Measurements from ENCODE around the gene ROBO4. TPM values are rescaled to one million over a fixed set of nuclear protein-coding genes. Genes with fewer than 3 reads are reported as not detected.

ROBO4 gene
- total RNA-seq, 3 donors from 2014 or later = 4.8 to 8.4 (median 7.9) TPM

DNA sequence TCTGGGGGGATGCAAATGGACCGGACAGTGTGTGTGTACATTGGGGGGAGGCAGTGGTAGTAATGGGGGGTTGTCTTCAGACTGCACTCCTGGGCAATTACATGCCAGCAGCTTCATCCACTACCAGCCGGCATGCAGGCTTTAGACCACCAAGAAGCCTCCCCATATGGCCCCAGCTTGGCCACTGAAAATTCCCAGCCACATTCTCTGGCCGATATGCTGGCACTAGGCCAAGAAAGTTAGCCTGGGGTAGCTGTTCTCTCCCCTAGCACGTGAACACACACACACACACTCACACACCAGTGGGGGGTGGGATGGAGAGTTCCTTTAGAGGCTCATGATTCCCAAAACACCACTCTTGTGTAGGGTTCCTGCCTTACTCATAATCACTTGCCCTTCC is 36.0 kb downstream of the ROBO4 start:
- TF ChIP-seq, protein P1, sequence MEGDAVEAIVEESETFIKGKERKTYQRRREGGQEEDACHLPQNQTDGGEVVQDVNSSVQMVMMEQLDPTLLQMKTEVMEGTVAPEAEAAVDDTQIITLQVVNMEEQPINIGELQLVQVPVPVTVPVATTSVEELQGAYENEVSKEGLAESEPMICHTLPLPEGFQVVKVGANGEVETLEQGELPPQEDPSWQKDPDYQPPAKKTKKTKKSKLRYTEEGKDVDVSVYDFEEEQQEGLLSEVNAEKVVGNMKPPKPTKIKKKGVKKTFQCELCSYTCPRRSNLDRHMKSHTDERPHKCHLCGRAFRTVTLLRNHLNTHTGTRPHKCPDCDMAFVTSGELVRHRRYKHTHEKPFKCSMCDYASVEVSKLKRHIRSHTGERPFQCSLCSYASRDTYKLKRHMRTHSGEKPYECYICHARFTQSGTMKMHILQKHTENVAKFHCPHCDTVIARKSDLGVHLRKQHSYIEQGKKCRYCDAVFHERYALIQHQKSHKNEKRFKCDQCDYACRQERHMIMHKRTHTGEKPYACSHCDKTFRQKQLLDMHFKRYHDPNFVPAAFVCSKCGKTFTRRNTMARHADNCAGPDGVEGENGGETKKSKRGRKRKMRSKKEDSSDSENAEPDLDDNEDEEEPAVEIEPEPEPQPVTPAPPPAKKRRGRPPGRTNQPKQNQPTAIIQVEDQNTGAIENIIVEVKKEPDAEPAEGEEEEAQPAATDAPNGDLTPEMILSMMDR (IDR thresholded peaks at IDR 0.05) = no peak
- no peaks in the 10 kb centered on the region for H3K36me3 ChIP-seq (ENCODE audit: low read depth)
- H3K9me3 ChIP-seq = no peaks in the 10 kb centered on the region
- ATAC-seq = no peak
- intact Hi-C loops (cut with DNase I, micrococcal nuclease) = no loop called here
- peaks cover 17% of the 10 kb centered on the region for H3K4me1 ChIP-seq (ENCODE audit: low read depth)
- H3K4me3 ChIP-seq = no peak overlapping the region
- no peak for DNase-seq

DNA sequence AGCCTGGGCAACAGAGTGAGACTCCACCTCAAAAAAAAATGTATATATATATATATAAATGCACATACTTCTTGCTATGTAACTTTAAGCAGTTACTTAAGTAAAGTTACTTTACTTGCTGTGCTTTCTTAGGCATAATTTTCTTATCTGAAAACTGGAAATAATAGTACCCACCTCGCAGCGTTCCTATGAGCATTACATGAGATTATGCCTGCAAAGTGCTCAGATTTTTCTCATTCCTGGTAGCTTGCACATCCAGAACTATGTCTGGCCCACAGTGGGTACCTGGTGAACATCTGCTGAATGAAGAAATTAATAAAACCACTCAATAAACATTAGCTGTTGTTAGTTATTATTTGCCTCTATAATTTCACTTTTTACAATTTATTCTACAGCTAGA is 38.5 kb downstream of the ROBO4 start:
- no peak overlapping the region for H3K4me3 ChIP-seq
- ATAC-seq (no peak), DNase-seq (no peak)
- no peaks in the 10 kb centered on the region for H3K36me3 ChIP-seq (ENCODE audit: low read depth)
- TF ChIP-seq, protein P1 (IDR thresholded peaks at IDR 0.05) = no peak
- intact Hi-C loops (cut with DNase I, micrococcal nuclease) = no loop called here
- peaks cover 5% of the 10 kb centered on the region for H3K4me1 ChIP-seq (ENCODE audit: low read depth)
- no peaks in the 10 kb centered on the region for H3K9me3 ChIP-seq

DNA sequence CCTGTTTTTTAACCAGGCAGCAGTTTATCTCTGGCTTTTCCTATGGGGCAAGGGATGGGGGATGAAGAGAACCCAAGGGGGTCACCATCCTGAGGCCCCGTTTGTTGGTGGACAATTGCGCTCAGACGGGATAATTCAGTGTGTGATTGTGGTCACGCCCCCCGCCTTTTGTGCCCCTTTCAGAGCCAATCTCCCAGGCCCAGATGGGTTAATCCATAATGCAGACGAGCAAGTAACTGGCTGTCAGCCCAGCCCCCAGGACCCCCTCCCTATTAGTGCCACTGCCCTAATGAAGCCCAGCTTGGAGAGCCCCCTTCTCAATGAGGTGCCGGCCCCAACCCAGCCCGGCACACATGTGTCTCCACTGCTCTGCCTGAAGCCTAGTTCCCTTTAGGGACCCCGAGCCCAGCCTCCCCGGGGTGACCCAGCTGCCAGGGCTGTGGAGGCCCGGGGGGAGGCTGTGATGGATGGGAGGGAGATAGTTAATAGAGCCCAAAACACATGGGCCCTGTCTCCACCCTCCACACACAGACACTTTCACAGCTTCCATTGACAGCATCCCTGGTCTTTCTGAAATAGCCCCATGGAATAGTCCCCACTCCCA is 51.5 kb downstream of the ROBO4 start:
- Histone ChIP-seq H3K4me3 (no peak overlapping the region), H3K4me1 (ENCODE audit: low read depth) (peaks cover 5% of the 10 kb centered on the region), H3K36me3 (ENCODE audit: low read depth) (no peaks in the 10 kb centered on the region), H3K9me3 (no peaks in the 10 kb centered on the region)
- intact Hi-C loops (cut with DNase I, micrococcal nuclease) = no loop called here
- DNase-seq (no peak), ATAC-seq (no peak)
- TF ChIP-seq, protein P1 (IDR thresholded peaks at IDR 0.05) = no peak

DNA sequence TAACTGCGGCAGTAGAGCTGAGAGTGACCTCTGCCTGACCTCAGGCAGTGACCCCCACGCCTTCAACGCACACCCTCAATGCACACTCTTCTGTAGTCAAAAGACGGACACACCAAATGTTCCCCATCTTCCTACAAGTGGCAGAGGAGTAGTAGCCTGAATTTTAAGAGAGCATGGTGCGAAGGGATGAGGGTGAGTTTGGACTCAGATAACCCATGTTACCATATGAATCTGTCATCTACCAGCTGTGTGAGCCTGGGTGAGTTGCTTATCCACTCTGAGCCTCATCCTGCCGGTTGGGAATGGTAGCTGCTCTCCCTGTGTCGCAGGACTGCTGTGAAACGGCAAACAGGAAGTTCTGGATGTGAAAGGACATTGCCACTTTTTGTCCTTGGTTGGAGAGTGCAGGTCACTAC is 53.0 kb downstream of the ROBO4 start:
- no peak for DNase-seq
- H3K36me3 ChIP-seq (ENCODE audit: low read depth) = no peaks in the 10 kb centered on the region
- ATAC-seq = no peak
- TF ChIP-seq, protein P1 (IDR thresholded peaks at IDR 0.05) = no peak
- intact Hi-C loops (cut with DNase I, micrococcal nuclease) = no loop called here
- H3K4me1 ChIP-seq (ENCODE audit: low read depth) = peaks cover 8% of the 10 kb centered on the region
- no peaks in the 10 kb centered on the region for H3K9me3 ChIP-seq
- no peak overlapping the region for H3K4me3 ChIP-seq

DNA sequence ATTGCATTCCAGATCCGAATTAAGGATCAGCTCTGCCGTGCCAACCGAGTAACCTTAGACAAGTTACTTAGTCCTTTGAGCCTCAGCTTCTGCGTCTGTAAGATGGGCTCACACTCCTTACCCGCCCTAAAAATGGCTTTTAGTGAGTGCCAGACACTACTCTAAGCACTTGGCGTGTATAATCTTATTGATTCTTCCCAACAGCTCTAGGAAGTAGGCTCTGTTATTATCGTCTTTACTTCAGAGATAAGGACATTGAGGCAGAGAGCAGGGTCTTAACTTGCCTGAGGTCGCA is 54.1 kb downstream of the ROBO4 start:
- Histone ChIP-seq H3K4me1 (ENCODE audit: low read depth) (peaks cover 17% of the 10 kb centered on the region), H3K4me3 (no peak overlapping the region), H3K9me3 (no peaks in the 10 kb centered on the region), H3K36me3 (ENCODE audit: low read depth) (no peaks in the 10 kb centered on the region)
- intact Hi-C loops (cut with DNase I, micrococcal nuclease) = no loop called here
- no peak for ATAC-seq
- no peak for DNase-seq
- TF ChIP-seq, protein P1 (IDR thresholded peaks at IDR 0.05) = no peak

DNA sequence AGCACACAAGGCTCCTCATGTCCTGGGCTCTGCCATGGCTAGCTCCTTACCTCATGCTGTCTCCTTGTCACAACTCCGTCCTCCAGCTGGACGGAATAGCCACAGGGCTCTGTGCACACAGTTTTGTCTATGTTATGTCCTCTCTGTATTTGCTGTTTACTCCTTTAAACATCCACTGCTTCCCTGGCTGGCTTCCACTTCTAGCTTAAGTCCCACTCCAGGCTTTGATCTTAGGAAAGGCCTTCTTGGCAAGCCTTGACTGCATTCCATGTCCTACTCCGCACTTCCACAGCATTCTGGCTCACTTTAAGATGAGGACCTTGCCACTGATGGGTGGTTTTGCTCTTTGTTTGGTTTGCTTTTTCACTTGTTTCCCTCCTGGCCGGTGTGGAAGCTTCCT is 55.4 kb downstream of the ROBO4 start:
- no peak for ATAC-seq
- intact Hi-C loops (cut with DNase I, micrococcal nuclease) = no loop called here
- TF ChIP-seq, protein P1 (IDR thresholded peaks at IDR 0.05) = no peak

More for the DNA sequence above, 55.4 kb downstream of the ROBO4 start:
- H3K36me3 ChIP-seq (ENCODE audit: low read depth) = no peaks in the 10 kb centered on the region
- DNase-seq = no peak
- H3K4me3 ChIP-seq = no peak overlapping the region
- H3K9me3 ChIP-seq = no peaks in the 10 kb centered on the region
- peaks cover 17% of the 10 kb centered on the region for H3K4me1 ChIP-seq (ENCODE audit: low read depth)
